GM21367 (cell line): ENCODE data around the gene FCHSD2.

Source experiments
- ATAC-seq: cut with Tn5 transposase; IDR thresholded peaks from one replicate; pipeline ENCODE4 v1.9.1; 2021; ENCODE audit not compliant: unreplicated experiment

The FCHSD2 gene

DNA sequence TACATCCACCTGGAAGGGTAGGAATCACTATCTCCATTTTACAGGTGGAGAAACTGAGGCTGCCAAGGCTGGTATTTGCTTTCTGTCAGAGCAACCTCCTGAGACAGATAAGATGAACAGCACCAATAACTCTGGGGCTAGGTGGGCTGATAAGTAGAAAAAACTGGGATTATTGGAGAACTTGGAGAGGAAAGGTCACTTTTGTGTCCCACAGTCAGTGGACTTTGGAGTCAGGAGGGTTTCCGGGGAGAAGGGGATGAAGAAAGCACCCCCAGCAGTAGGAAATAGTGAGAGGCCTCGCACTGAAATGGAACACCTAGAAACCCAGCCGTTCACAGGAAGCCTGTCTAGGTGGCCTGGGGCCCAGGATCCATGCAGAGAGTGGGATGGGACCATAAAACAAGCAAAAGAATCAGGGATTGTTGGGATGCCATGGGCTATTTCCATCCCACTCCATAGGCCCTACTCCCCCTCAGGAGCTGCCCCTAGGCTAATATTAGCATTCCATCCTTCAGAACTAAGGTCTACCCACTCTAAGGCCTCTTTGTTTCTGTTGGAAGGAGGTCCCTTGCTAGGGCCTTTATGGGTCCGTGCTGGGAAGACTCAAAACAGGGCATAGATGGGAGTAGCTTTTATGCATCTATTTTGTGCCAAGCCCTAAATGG lies 31.0 kb upstream of the FCHSD2 start:
- ATAC-seq = no peak

DNA sequence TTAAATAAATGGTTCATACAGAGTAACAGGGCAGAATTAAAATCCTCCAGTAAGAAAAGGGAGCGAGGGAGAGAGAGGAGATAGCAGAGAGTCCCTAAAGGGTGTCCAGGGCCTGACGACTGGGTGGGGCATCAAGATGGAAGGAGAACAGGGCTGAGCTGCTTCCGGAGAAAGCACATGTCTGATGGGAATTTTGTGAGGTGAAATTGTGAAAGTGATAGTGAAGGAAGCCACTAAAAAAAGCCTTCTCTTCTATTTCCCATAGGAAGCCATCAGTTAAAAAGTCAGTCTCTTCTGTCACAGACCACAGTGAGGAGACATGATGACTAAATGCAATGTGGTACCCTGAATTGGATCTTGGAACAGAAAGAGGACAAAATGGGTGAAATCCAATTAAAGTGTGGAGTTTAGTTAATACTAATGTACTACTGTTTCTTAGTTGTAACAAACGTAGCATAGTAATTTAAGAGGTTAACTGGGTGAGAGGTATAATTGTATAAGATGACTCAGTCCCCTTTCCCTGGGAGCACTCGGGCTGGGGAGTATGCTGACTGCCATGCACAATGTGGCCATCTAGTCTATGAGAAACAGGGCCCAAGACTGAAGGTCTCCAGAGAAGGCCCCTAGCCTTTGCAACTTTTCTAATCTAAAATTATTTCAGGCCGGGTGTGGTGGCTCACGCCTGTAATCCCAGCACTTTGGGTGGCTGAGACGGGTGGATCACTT lies 29.5 kb upstream of the FCHSD2 start:
- ATAC-seq = no peak

DNA sequence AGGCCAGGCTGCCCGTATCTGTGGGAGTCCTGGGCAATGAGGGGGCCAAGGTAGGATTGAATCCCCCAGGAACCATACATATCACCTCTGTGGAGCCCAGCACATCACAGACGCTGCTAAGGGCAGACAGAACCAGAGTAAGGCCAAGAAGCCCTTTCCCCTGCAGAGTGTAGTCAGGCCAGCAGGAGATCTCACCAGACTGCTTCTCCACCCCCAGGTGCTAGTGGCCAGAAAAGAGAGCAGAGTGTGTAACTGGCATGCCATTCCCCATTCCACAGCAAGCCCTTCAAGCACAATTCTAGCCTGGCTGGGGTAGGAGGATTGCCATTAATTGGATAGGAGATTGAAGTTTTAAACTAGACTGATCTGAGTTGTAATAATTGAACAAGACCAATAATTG lies 28.0 kb upstream of the FCHSD2 start:
- no peak for ATAC-seq

DNA sequence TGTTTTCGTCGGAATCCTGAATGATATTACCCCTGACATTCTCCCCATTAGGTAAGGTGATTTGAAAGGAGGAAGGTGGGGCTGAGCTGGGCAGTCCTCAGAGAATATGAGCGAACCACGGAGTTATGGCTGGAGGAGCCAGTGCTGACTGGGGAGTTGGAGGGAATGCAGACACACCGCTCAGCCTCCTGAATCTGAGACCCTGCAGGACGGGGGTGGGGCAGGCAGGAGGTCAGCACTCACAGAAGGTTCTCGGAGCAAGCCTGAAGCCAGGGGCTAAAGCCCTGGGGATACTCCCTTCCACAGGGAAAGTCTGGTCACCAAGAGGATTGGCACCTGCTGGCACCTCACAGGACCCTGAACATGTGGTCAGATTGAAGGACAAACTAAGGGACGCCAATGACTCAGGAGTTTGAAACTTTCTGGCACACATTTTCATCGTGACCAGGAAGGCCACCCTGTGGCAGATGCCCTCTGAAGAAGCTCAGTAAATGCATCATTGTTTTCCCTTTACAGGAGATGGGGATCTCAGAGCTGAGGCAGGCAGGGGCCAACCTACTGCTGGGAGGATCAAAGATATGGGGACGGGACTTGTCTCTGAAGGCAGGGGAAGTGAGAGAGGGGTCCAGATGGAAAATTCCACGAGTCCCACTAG lies 26.9 kb upstream of the FCHSD2 start:
- ATAC-seq = no peak

DNA sequence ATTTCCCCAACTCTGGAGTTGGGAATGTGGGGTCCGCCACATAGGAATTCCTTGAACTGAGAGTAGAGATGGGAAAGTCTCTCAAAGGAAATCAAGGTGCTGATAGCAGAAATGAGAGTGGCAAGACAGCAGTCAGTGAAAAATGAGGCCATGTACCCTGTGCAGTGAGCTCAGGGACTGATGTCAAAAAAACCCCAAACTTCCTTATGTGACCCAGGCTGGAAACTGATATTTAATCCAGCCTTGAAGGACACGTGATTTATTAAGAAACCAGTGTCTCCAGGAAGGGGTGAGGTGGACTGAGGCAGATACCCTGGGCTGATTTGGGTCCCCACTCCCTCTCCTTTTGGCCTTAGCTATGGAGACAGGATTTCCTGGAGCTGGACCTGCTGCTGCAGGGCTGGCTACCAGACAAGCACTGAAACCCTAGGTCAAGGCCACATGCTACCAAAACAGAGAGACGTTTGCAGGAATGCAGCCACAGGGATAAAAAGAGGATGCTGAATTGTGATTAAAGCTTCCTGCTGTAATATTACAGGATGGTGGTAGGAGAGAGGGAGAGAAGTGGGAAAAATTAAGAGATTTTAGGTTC lies 25.3 kb upstream of the FCHSD2 start:
- no peak for ATAC-seq

DNA sequence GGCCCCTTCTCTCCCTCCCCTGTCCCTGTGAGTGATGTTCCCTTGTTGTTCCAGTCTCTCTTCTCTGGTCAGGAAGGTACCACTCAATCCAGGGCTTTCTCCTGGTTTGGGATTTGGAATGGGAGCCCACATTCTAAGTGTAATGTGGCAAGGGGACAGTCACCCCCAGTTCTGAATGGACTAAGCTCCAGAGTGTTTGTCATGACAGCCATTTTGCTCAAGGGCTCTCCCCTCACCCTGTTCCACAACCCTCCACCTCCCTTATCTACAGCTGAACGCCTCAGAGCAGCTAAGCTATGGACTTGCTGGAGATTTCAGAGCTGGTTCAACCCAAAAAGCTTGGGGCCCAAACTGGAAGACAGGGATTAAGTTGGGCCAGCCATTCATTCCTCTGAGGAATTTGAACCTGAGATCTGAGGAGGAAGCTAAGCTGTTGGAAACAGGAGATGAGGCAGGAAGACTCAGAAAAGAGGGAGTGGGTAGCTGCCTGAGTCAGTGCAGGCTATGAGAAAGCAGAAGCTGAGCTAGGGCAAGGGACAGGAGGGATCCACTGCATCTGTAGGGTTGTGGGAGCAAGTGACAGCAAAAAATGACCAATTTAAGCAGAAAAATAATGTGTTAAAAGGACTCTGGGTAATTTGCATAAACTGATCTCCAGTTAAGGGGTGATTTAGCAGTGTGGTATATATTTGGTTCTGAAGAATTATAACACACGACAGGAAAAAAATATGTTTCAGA lies 22.9 kb upstream of the FCHSD2 start:
- no peak for ATAC-seq

DNA sequence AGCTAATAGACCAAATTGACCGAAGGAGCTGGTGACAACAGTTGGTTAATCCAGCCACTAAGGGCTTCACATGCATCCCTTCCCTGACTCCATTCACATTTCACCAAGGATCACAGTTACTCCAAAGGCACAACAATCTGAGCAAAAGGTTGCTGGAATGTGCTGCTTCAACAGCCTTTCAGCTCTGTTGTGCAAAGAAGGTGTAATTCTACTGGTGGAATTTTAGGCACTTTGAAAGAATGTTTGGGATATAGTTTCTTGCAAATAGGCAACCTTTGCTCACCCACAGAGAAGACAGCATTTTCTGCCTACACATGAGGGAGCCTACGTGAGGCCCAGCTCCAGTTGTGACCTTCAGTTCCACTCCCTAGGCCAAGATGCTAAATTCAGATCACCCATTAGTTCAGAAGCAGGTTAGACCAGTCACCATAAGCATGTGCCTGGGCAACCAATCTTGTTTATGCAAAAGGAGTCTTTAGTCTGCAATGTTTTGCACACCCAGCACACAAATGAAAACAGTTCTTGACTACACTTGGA lies 21.6 kb upstream of the FCHSD2 start:
- ATAC-seq = no peak

DNA sequence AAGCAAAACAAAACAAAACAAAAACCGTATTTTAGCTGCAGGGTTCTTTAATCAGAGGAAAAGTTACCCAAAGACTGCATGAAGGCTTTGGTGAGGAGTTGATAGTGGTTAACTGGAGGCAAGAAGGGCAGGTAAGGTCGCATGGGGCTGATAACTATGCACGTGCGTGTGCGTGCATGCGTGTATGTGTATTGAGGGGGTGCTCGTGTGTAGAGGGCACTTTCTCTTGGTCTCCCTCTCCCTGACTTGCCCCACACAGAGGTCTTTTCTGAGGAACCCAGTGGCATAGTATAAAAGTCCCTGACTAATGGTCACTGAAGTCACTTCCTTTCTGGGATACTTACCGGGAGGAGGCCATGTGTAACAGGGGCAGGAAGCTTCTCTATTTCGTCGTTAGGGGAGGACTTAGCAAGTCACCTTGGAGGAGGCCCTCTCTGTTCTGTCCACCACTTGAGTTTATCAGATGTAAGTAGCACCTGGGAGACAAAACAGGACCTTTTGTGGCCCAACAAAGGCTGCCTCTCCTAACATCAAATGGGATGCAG lies 20.1 kb upstream of the FCHSD2 start:
- no peak for ATAC-seq

DNA sequence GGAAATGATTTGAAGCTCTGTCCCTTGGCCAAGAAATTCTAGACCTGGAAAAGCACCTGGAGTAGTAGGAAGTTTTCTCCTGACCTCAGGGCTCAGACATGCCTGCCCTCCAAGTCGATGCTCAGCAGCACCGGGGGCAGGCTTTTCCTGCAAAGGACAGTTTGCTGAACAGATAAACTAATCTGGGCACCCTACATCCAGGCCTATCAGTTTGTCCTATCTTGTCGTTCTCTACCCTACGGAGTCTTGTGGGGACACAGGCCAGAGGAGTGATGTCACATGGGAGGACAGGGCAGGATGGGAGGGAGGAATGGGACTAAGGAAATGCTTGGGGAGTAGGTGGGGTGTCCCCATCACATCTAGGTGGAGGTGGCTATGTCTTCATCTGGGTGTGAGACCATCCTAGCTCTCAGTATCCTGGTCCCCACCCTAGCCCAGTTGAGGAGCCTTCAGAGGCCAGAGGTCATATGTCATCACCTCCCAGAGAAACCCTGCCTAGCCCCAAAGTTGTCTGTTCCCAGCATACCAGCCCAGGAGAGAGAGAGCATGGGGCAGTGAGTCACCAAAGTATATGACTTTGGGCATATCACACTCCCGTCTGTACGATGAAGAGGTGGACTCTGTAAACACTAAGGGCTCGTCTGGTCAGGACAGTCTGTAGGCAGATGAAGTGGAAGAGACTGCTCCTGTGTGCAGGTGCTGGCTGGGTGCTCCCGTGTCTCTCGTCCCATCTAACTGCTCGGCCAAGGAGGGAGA lies 18.1 kb upstream of the FCHSD2 start:
- ATAC-seq = no peak

DNA sequence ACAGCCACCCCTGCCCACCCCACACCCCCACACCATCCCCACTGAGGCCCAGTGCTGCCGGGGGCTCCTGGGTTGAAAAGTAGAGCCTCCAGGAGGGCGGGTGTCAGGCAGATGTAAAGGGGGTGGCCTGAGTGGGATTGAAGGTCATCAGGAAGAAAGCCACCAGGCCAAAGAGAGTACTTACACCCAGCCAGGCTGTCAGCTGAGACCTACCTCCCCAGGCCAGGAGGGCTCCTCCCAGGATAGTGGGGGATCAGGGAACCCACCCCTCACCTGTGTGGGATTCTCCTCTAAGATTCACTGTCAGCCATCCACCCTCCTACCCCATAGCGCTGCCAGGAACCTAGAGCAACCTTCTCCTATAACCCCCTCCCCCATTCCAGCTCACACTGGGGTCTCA lies 17.2 kb upstream of the FCHSD2 start:
- no peak for ATAC-seq

DNA sequence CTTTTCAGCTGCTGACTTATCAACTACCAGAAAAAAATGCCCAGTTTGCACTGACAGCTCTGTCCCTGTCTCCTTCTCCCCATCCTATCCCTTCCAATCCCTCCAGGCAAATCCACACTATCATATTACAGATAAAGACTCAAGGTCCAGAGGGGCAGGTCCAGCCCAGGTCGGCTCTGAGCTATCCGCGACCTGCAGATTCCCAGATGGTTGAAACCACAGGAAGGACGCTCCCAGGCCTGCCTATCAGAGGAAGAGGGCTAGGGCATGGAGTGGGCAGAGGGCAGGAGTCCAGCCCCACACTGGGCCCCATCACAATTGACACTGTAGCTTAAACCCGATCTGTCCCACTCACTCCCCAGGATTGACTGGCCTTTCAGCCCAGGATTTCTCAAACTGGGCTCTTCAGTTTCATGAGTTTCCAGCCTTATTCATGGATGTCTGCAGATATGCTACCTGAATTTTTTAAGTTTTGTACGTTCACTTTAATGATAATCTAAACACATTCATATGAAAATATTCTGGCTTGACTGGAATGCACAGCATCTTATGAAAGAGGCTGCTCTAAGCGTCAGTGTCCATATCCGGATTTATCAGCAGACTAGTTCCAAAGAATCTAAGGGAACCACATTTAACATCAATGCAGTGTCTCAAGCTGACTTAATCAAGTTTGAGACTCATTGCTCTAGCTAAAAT lies 16.4 kb upstream of the FCHSD2 start:
- ATAC-seq = no peak

DNA sequence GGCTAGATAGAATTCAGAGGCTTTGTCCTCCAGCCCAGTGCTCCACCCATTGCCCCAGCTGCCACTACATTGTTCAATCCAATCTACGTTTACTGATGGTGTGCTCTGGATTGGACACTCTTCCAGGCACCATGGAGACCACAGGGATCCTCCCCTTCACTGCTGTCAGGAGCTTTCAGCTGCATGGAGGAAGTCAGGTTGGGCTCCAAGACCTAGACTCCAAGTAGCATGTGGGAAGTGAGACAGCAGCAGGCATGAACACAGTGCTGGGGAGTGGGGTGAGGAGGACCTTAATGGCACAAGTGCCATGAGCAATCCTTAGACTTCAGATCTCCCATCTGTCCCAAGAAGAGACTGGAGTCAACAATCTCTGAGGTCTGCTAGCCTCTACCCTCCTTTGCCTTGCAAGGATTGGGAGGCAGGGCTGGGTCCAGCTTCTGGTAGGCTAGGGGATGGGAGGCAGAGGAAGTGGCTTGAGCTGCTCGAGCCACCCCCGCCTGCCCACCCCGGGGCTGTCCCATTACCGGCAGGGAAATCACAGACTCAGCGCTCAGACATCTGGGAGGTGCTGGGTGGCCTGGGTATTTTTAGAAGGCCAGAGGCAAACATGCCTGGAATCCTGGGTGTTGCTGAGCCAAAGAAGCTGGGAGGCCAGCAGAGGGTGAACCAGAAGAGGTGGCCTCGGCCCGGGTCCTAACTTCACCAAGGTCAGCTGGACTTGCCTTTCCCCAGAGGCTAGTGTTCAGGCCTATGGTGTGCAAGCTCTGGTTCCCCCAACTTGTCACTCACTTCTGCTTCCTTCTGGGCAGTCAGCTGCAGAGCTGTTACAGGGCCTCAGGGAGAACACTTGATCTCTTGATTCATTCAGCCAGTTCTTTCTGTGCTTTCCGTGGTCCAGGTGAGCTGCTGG lies 15.2 kb upstream of the FCHSD2 start:
- no peak for ATAC-seq

DNA sequence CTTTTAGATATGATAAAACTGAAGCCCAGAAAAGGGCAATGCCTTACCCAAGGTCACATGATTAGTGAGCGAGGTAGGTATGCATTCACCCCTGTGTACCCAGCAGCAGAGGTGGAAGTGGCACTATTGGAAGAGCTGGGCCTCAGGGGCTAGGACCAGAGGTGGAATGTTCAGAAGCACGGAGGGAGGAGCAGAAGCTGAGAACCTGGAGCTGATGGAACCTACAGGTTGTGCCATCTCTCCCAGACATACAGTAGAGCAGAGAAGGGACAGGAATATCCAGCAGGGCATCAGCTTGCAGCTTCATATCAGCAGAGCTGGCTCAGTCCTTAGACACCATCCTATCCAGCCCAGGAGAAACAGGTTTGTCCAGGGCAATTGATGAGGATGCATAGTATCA lies 14.6 kb upstream of the FCHSD2 start:
- no peak for ATAC-seq

DNA sequence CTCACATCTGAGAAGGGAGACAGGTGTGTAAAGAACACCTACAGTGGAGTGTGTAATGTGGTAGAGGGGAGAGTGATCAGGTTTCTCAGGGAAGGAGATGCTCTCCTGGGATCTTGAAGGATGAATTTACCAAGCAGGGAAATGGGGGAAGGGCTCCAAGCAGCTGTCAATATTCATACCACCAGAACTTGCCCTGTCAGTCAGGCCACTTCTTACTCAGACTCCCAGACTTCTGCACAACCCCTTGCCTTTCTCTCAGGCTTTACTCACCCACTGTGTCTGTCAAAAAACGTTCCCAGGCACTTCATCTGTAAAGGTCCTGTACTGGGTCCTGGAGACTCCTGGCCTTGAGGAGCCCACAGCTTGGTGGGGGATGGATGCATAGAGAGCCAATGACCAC lies 14.0 kb upstream of the FCHSD2 start:
- ATAC-seq = no peak

DNA sequence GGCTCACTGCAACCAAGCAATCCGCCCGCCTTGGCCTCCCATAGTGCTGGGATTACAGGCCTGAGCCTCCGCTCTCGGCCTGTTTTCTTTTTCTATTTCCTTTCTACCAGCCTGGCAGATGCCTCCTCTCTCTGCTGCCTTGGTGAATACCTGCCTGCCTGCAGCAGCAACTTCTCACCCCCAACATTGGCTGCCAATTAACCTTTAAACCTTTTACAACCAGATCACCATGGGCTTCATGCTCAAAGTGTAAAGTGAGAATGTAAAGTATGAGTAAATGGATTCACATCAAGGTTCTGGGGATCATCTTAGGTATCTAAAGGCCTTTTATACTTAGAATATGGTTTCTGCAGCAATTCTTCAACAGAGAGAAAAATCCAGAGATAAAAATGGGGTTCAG lies 13.0 kb upstream of the FCHSD2 start:
- ATAC-seq = no peak

DNA sequence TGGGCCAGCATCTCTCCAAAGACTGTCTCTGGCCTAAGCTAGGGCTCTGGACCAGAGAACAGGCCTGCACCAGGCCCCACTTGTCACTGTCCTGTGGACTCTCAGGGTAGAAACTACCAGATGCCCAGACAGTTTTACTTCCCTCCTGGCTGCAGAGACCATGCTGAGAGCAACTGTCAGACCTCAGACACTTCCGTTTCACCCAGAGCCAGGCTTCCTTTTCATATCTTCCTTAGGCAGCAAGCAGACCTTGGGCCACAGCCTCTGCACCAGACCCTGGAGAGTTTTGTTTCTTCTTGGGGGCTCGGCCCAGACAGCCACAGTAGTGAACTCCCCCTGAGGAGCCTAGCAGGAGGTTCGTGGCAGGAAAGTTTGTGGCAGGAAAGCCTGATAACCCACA lies 12.1 kb upstream of the FCHSD2 start:
- peak; percentile 36 for ATAC-seq

DNA sequence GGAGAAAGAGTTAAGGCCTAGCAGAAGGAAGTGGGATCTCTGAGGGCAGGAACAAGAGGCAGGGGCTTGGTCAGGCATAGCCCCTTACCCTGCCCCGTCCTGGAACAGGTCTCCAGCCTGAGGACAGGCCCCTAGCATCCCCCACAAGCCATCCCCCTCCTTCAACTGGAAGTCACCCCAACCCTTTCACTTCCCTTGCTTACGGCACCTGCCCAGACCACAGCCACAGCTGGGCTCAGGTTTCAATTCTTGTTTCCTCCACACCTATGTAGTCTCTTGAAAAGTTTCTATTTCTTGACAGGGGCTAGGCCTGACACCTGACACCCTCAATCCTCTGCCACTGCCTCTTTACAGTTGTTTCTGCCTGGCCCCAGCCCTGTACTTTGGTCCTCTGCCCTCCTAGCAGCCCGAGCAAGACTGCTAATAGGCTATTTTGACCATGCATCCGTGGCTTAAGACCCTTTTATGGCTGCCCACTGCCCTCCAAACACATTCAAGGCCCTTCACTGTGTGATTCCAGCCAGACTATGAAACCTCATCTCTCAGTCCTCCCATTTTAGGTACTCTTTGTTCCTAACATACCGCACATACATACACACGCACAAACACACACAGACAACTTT lies 10.9 kb upstream of the FCHSD2 start:
- ATAC-seq = peak; percentile 54
